Ecto neural progenitor cell (in vitro differentiated cells): ENCODE results near the gene UPP1.
A peak's percentile ranks its signal among the peaks of the same experiment; 100 is the strongest.

Source experiments
- DNase-seq: peaks from one replicate; pipeline ENCODE4 v3.0.0-alpha.2; 2018; ENCODE audit warnings: low spot score

Gene UPP1

GRCh38 chr7:48085942-48086341 is 3.1 kb upstream of the UPP1 start:
- DNase-seq, result no peak

GRCh38 chr7:48087349-48087748 is 1.7 kb upstream of the UPP1 start:
- DNase-seq, result no peak

GRCh38 chr7:48088559-48089045 is 463 bp upstream of the UPP1 start:
- DNase-seq, result peak; percentile 89

- DNase-seq, result peak; percentile 60
These were observed 1.2 kb downstream of the UPP1 start for GRCh38 chr7:48090095-48090805.

- DNase-seq, result no peak
These were observed 2.7 kb downstream of the UPP1 start for GRCh38 chr7:48091506-48092433.

GRCh38 chr7:48094861-48095293 is 5.8 kb downstream of the UPP1 start:
- no peak for DNase-seq

- DNase-seq, result no peak
These were observed 7.2 kb downstream of the UPP1 start for GRCh38 chr7:48096273-48096672.

- DNase-seq, result no peak
These were observed 8.6 kb downstream of the UPP1 start for GRCh38 chr7:48097521-48098231.

GRCh38 chr7:48098846-48099245 is 9.8 kb downstream of the UPP1 start:
- DNase-seq, result no peak

GRCh38 chr7:48099781-48100180 is 10.7 kb downstream of the UPP1 start:
- DNase-seq, result no peak

- DNase-seq, result no peak
These were observed 12.3 kb downstream of the UPP1 start for GRCh38 chr7:48101352-48101751.

GRCh38 chr7:48101968-48102367 is 12.9 kb downstream of the UPP1 start:
- DNase-seq, result no peak

- no peak for DNase-seq
These were observed 13.5 kb downstream of the UPP1 start for GRCh38 chr7:48102530-48102929.

GRCh38 chr7:48105045-48105444 is 16.0 kb downstream of the UPP1 start:
- DNase-seq, result no peak

GRCh38 chr7:48106906-48107659 is 18.0 kb downstream of the UPP1 start:
- DNase-seq, result no peak

- no peak for DNase-seq
These were observed 18.9 kb downstream of the UPP1 start for GRCh38 chr7:48107926-48108472.

GRCh38 chr7:48108959-48109847 is 20.1 kb downstream of the UPP1 start:
- no peak for DNase-seq

GRCh38 chr7:48109848-48110663 is 21.0 kb downstream of the UPP1 start:
- DNase-seq, result peak; percentile 79

GRCh38 chr7:48110868-48111267 is 21.8 kb downstream of the UPP1 start:
- DNase-seq, result no peak
